OCI-LY7 (cell line): Measurements from ENCODE around the gene COPS9. TPM values are rescaled to one million over a fixed set of nuclear protein-coding genes. Genes with fewer than 3 reads are reported as not detected.

ENCODE experiments used
- BruUV-seq: library from RNA; stranded (reverse); fragments of 400-500 nt; replicated peaks from 2 replicates; lab custom pipeline; 2021; lab: Mats Ljungman, UMichigan
- CTCF ChIA-PET: fragments of 300-600 bp; sonication (Branson Sonifier 250); formaldehyde crosslinking; loops from one replicate; lab custom pipeline; 2022; ENCODE audit warnings: antibody characterized with exemption; ENCODE audit not compliant: unreplicated experiment; lab: Charles Lee
- POLR2A ChIA-PET: fragments of 300-600 bp; sonication (Branson Sonifier 250); formaldehyde crosslinking; loops from one replicate; lab custom pipeline; 2022; ENCODE audit warnings: antibody characterized with exemption; lab: Charles Lee
- DNase-seq: peaks from one replicate; pipeline ENCODE4 v3.0.0-alpha.2; 2015; ENCODE audit warnings: low spot score
- H2AFZ ChIP-seq: fragments of 200-600 bp; sonication (generic), shearing (Covaris generic); 2 replicates; pipeline ENCODE4 v1.6.1; 2014; ENCODE audit warnings: mild to moderate bottlenecking, antibody characterized with exemption, low read length, moderate library complexity
- H3K27ac ChIP-seq: fragments of 200-600 bp; sonication (generic); 2 replicates; pipeline ENCODE4 v1.5.1; 2014; ENCODE audit warnings: mixed run types, low read depth, mild to moderate bottlenecking, moderate library complexity, low read length, inconsistent platforms; ENCODE audit not compliant: poor library complexity, severe bottlenecking
- H3K36me3 ChIP-seq: fragments of 200-600 bp; sonication (generic); 2 replicates; pipeline ENCODE4 v1.6.1; 2014; ENCODE audit warnings: mild to moderate bottlenecking, antibody characterized with exemption, low read length, moderate library complexity, mixed read lengths; ENCODE audit not compliant: insufficient read depth
- H3K4me1 ChIP-seq: fragments of 200-600 bp; sonication (generic); 2 replicates; pipeline ENCODE4 v1.5.1; 2014; ENCODE audit warnings: mild to moderate bottlenecking, low read length; ENCODE audit not compliant: insufficient read depth, poor library complexity, severe bottlenecking
- H3K4me2 ChIP-seq: fragments of 200-600 bp; sonication (generic); 2 replicates; pipeline ENCODE4 v1.6.1; 2014; ENCODE audit warnings: mild to moderate bottlenecking, low read length
- H3K4me3 ChIP-seq: fragments of 200-600 bp; sonication (generic); 2 replicates; pipeline ENCODE4 v1.5.1; 2014; ENCODE audit warnings: mild to moderate bottlenecking, low read depth, low read length; ENCODE audit not compliant: poor library complexity, severe bottlenecking
- H3K79me2 ChIP-seq: fragments of 200-600 bp; sonication (generic); 2 replicates; pipeline ENCODE4 v1.6.1; 2016; ENCODE audit warnings: low read depth, mild to moderate bottlenecking, low read length, moderate library complexity, mixed read lengths; ENCODE audit not compliant: insufficient read depth
- H3K9me2 ChIP-seq: fragments of 200-600 bp; sonication (generic); 2 replicates; pipeline ENCODE4 v1.6.1; 2016; ENCODE audit warnings: mild to moderate bottlenecking, low read length, mixed read lengths; ENCODE audit not compliant: insufficient read depth
- H3K9me3 ChIP-seq: fragments of 200-600 bp; sonication (generic); 2 replicates; pipeline ENCODE4 v1.6.1; 2014; ENCODE audit warnings: mild to moderate bottlenecking, mixed run types, low read length, mixed read lengths
- H4K20me1 ChIP-seq: fragments of 200-600 bp; sonication (generic); 2 replicates; pipeline ENCODE4 v1.6.1; 2014; ENCODE audit warnings: mild to moderate bottlenecking, antibody characterized with exemption, low read length, moderate library complexity, mixed read lengths; ENCODE audit not compliant: insufficient read depth
- EZH2phosphoT487 ChIP-seq: fragments of 200-600 bp; sonication (generic); IDR thresholded peaks from 2 replicates; pipeline ENCODE4 v1.6.1; 2018; ENCODE audit warnings: low read depth, borderline replicate concordance, mild to moderate bottlenecking, mixed run types, antibody characterized with exemption, low read length, moderate library complexity, mixed read lengths
- intact Hi-C: fragments of 100-400 bp; cut with micrococcal nuclease; formaldehyde crosslinking; loops from one replicate; pipeline ENCODE4 v1.10.0; 2022; ENCODE audit not compliant: unreplicated experiment
- total RNA-seq, 2 experiments: library from RNA; depleted of rRNA in 1 of 2; stranded (reverse); fragments of >200 nt in 1 of 2; shearing (Covaris generic) in 1 of 2; gene quantifications; 2 replicates each; pipeline ENCODE4 v1.2.3, GENCODE V29; 2014 to 2022
- TF ChIP-seq, protein P1 (sequence below): fragments of 200-600 bp; sonication (generic); conservative IDR thresholded peaks from 2 replicates; pipeline ENCODE4 v1.5.1; 2014; ENCODE audit warnings: mild to moderate bottlenecking, antibody characterized with exemption, low read length, moderate library complexity, mixed read lengths

Gene COPS9
- total RNA-seq, 2 experiments from 2014 or later = 106 to 159 TPM

DNA sequence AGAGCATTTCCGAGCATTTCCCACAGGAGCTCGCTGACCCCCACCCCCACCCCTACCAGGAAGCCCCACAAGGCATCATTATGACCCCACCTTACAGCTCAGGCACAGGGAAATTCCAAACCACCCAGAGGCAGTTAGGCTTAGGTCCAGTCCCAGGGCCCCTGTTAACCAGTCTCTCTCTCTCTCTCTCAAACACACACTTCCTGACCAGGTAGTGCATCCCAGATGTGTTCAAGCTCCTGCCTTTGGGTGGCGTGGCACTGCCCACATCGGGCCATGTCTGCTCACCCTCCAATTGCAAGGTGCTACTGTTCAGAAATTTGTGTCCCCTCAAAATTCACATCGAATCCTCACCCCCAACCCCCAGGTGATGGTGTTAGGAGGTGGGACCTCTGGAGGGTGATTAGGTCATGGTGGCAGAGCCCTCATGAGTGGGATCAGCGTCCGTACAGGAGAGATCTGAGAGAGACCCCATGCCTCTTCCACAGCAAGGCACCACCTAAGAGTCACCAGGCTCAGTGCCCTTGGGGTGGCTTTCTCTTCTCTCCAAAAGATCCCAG lies 8.8 kb downstream of the COPS9 start:
- intact Hi-C loops = no loop called here
- Histone ChIP-seq H3K4me3 (no peak overlapping the region), H3K36me3 (peaks cover 51% of the 10 kb centered on the region), H3K79me2 (no peaks in the 10 kb centered on the region), H4K20me1 (no peaks in the 10 kb centered on the region), H3K27ac (no peak overlapping the region), H3K4me1 (no peaks in the 10 kb centered on the region), H3K9me3 (no peaks in the 10 kb centered on the region), H2AFZ (no peak overlapping the region), H3K9me2 (no peaks in the 10 kb centered on the region), H3K4me2 (no peak overlapping the region)
- BruUV-seq = no TSS peak
- TF ChIP-seq EZH2phosphoT487 = no peak
- TF ChIP-seq, protein P1, sequence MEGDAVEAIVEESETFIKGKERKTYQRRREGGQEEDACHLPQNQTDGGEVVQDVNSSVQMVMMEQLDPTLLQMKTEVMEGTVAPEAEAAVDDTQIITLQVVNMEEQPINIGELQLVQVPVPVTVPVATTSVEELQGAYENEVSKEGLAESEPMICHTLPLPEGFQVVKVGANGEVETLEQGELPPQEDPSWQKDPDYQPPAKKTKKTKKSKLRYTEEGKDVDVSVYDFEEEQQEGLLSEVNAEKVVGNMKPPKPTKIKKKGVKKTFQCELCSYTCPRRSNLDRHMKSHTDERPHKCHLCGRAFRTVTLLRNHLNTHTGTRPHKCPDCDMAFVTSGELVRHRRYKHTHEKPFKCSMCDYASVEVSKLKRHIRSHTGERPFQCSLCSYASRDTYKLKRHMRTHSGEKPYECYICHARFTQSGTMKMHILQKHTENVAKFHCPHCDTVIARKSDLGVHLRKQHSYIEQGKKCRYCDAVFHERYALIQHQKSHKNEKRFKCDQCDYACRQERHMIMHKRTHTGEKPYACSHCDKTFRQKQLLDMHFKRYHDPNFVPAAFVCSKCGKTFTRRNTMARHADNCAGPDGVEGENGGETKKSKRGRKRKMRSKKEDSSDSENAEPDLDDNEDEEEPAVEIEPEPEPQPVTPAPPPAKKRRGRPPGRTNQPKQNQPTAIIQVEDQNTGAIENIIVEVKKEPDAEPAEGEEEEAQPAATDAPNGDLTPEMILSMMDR = no peak
- CTCF ChIA-PET = no interaction called here
- DNase-seq = no peak
- POLR2A ChIA-PET = interaction anchor here (0.7 kb wide), 1 partner anchor 30 kb away, joined by 5 read pairs; no protein-coding TSS in a partner anchor

DNA sequence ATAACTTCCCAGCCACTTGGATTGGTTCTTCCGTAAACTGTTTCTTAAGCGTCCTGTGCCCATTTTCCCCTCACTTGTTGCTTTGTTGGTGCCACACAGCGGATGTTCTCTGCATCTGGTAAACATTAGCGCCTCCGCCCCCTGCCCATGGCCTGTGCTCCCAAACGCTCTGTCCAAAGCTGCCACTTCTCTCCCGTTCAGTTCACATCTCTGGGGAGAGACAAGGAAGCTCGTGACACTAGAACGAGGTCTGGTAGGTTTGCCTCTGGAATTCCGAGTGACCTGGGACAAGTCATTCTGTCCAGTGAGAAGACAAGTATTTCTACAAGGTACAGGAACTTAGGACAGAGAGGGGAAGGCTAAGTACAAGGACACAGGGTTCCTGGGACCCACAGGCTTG lies 9.4 kb downstream of the COPS9 start:
- no peak for TF ChIP-seq EZH2phosphoT487
- TF ChIP-seq, protein P1 = no peak
- H3K9me2 ChIP-seq = no peaks in the 10 kb centered on the region
- no peak overlapping the region for H3K4me2 ChIP-seq
- H3K9me3 ChIP-seq = no peaks in the 10 kb centered on the region
- H3K27ac ChIP-seq = no peak overlapping the region
- BruUV-seq = no TSS peak
- ChIA-PET CTCF (no interaction called here), POLR2A (interaction anchor here (0.7 kb wide), 1 partner anchor 30 kb away, joined by 5 read pairs; no protein-coding TSS in a partner anchor)
- H3K4me1 ChIP-seq = no peaks in the 10 kb centered on the region
- no peak for DNase-seq
- intact Hi-C loops = no loop called here
- no peak overlapping the region for H2AFZ ChIP-seq
- peaks cover 46% of the 10 kb centered on the region for H3K36me3 ChIP-seq
- H3K79me2 ChIP-seq = no peaks in the 10 kb centered on the region
- no peaks in the 10 kb centered on the region for H4K20me1 ChIP-seq
- H3K4me3 ChIP-seq = no peak overlapping the region

DNA sequence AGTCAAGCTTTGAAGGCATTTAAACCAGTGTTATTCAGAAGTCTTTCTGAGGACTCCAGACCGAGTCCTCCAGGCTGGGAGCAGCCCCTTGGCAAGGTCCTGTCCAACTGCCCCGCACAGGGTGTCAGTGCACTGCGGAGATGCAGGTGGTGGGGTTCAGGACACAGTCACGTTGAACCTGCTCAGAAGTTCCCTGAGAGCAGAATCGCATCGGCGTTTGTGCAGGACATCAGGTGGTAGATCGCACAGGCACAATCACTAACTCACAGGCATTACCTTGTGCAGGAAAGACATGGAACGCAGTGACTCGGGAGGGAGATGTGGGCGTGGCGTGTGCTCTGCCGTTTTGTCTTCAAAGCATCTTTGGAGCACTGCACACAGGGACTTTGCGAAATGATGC lies 10.4 kb downstream of the COPS9 start:
- DNase-seq = no peak
- Histone ChIP-seq H3K79me2 (no peaks in the 10 kb centered on the region), H3K4me2 (no peak overlapping the region), H2AFZ (no peak overlapping the region), H3K9me3 (no peaks in the 10 kb centered on the region), H4K20me1 (no peaks in the 10 kb centered on the region), H3K4me1 (peaks cover 3% of the 10 kb centered on the region), H3K36me3 (peaks cover 36% of the 10 kb centered on the region), H3K9me2 (no peaks in the 10 kb centered on the region), H3K4me3 (no peak overlapping the region), H3K27ac (no peak overlapping the region)
- BruUV-seq = no TSS peak
- ChIA-PET POLR2A (no interaction called here), CTCF (no interaction called here)
- TF ChIP-seq, protein P1 = no peak
- TF ChIP-seq EZH2phosphoT487 = no peak
- intact Hi-C loops = no loop called here
